Fibroblast of mammary gland (primary cell): ENCODE data around the gene VENTX.
"Not testable (repeated sequence)": the region's sequence is repeated elsewhere in the genome, so short reads cannot be mapped to it uniquely, and the experiment has no call there.

ENCODE experiments used
- DNase-seq: peaks from one replicate; pipeline ENCODE4 v3.0.0-alpha.2; 2010; ENCODE audit warnings: low read depth
- H3K4me3 ChIP-seq: 2 replicates; pipeline ENCODE4 v1.5.1; 2011; ENCODE audit warnings: low read depth, mild to moderate bottlenecking, low read length, moderate library complexity; ENCODE audit not compliant: control insufficient read depth
- CTCF ChIP-seq: conservative IDR thresholded peaks from 2 replicates; pipeline ENCODE4 v1.5.1; 2011; ENCODE audit warnings: low read depth, low read length, inconsistent platforms; ENCODE audit not compliant: control insufficient read depth, insufficient read depth

Gene VENTX

GRCh38 chr10:133221331-133221730 is 16.3 kb upstream of the VENTX start:
- TF ChIP-seq CTCF: no peak
- no peak for DNase-seq
- H3K4me3 ChIP-seq: no peak overlapping the region

GRCh38 chr10:133221756-133222155 is 15.9 kb upstream of the VENTX start:
- H3K4me3 ChIP-seq, DNase-seq: not testable (repeated sequence)

GRCh38 chr10:133224076-133224475 is 13.6 kb upstream of the VENTX start:
- no peak for TF ChIP-seq CTCF
- H3K4me3 ChIP-seq: no peak overlapping the region
- DNase-seq: no peak

GRCh38 chr10:133224756-133225372 is 12.8 kb upstream of the VENTX start:
- no peak overlapping the region for H3K4me3 ChIP-seq
- no peak for TF ChIP-seq CTCF
- DNase-seq: no peak

- no peak for DNase-seq
- no peak overlapping the region for H3K4me3 ChIP-seq
- no peak for TF ChIP-seq CTCF
Observed at GRCh38 chr10:133225707-133226191, 11.9 kb upstream of the VENTX start.

- no peak for TF ChIP-seq CTCF
- no peak for DNase-seq
- no peak overlapping the region for H3K4me3 ChIP-seq
Observed at GRCh38 chr10:133226251-133226808, 11.3 kb upstream of the VENTX start.

GRCh38 chr10:133227256-133227655 is 10.4 kb upstream of the VENTX start:
- H3K4me3 ChIP-seq: no peak overlapping the region
- TF ChIP-seq CTCF: no peak
- DNase-seq: no peak
